Glomerular endothelial cell (primary cell): ENCODE measurements around the gene PKN1. TPM values are rescaled to one million over a fixed set of nuclear protein-coding genes. Genes with fewer than 3 reads are reported as not detected.
A peak's percentile ranks its signal among the peaks of the same experiment; 100 is the strongest.
"Not testable (repeated sequence)": the region's sequence is repeated elsewhere in the genome, so short reads cannot be mapped to it uniquely, and the experiment has no call there.

Experiments used
- DNase-seq: peaks from one replicate; pipeline ENCODE4 v3.0.0-alpha.2; 2011; ENCODE audit warnings: low read depth, low spot score; ENCODE audit errors: extremely low read depth
- total RNA-seq: library from RNA; depleted of rRNA; stranded (reverse); fragments of >200 nt; gene quantifications from 2 replicates; pipeline ENCODE4 v1.2.3, GENCODE V29; 2015

PKN1 gene
- total RNA-seq, 1 donor from 2014 or later: 300 TPM

DNA sequence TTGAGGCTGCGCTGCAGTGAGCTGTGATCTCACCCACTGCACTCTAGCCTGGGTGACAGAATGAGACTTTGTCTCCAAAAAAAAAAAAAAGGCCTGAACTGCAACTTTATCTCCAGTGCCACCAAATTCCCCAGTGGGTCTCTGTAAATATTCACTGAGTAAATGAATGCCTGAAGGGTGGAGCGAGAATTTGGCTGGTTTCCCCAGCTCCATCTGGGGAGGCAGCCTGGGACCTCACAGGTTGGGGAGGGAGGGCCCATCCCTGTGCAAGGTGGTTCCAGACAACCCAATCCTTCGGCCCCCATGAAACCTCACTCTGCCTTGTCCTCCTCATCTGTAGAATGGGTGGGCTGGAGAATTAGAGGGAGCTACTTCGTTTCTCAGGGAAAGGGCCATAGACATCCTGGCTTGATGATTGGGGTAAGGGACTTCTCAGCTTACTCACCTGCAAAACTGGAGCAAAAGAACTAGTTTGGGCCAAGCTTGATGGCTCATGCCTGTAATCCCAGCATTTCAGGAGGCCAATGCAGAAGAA is 4.2 kb upstream of the PKN1 start:
- no peak for DNase-seq

DNA sequence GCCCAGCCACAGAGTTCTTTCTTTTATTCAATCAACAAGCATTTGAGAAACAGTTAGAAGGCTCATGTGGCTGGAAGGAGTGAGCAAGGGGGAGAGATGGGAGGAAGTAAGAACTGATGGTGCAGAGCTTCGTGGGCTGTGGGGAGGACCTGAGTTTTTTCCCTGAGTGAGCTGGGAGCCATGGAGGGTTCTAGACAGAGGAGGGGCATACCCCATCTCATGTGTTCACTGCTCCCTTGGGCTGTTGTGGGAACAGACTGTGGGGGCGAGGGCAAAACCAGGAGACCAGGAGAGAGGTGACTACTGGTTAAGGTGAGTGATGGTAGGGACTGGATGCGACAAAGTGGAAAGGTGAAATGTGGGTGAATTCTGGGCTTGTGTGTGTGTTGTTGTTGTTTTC is 2.4 kb upstream of the PKN1 start:
- DNase-seq: no peak

DNA sequence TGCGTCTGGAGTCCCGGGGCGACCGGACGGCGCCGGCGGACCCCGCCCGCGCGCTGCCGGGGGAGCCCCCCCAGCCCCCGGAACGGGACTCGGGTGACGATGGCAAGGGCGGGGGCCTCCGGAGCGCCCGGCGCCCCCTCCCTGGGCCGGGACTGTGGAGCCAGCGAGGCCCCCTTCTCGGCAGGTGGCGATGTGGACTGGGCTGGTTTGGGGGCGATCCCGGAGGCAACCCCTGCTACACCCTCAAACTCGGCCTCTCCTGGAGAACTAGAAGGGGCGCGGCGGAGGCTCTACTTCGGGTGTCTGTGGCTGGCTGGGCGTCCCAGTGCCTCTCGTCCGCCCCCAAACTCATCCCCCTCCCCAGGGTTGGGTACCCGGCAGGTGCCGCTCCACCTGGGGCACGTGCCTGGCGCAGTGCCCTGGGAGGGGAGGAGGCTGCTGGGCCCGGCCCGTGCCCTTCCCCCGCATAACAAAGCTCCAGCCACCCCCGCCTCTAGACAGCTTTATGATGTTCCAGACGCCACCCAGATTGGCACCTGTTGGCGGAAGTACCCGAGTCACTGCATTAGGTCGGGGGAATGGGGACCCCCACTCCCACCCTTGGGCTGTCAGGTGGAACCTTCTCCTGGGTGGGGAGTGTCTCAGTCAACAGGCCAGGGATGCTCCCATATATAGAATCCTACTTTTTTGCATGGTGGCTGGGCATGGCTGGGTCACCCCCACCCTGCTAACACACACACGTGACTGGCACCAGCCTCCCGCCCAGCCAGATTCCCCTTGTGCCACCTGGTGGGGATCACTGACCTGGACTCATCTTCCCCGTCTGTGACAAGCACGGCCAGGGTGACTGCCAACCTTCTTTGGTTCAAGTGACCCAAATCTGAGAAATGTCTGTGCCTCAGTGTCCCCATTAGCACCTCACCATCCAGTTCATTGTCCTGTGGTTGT is 722 bp downstream of the PKN1 start:
- no peak for DNase-seq

DNA sequence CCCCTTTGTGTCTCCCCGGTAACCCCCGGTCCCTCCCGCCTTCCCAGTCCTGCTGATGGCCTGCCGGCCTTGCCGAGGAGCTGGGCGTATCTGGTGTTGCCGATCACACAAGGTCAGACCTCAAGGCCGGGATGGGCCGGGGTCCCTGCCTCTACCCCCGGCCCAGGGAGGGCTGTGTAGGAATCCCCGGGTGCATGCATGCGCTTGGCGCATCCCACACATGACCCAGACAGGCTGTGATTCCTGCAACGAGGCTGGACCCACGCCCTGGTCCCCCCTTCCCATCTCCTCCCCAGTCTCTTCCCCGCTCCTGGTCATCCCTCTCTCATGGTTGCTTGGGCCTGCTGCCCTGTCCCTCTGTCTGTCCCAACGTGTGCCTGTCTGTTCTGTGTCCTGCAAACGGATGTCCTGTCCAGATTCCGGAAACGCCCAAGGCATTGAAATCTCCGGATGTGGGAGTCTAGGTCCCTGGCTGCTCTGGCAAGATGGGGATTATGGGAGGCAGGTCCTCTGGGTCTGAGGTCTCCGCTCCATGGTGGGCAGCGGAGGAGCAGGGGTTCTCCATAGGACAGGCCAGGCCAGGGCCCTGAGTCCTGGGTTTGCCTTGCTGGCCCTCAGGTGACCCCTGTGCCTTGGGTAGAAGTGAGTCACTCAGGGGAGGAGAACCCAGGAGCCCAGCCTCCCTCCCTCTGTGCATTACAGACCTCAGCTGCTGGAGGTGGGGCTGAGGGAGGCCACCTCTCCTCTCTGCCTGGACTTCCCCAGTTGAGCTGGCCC is 1.6 kb downstream of the PKN1 start:
- DNase-seq: peak; percentile 31

DNA sequence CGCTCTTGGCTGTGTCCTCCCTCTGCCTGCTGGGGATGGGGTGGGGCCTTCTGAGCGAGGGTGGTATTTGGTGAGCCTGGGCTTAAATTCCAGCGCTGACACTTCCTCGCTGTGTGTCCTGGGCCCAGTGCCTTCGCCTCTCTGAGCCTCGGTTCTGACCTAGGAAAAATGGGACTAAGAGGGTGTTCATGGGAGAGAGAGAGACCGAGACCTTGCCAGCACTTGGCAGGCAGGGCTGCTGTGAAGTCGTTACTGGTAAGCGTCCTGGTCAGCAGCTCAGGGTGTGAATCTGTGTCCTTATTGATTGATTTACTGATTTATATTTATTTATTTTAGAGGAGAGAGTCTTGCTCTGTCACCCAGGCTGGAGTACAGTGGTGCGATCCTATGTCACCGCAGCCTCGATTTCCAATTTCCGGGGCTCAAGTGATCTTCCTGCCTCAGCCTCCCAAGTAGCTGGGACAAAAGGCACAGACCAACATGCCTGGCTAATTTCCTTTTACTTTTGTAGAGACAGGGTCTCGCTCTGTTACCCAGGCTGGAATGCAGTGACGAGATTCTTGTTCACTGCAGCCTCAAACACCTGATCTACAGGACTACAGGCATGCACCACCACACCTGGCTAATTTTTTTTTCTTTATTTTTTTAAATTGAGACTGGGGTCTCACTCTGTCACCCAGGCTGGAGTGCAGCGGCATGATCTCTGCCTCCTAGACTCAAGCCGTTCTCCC is 2.4 kb downstream of the PKN1 start:
- DNase-seq: no peak

DNA sequence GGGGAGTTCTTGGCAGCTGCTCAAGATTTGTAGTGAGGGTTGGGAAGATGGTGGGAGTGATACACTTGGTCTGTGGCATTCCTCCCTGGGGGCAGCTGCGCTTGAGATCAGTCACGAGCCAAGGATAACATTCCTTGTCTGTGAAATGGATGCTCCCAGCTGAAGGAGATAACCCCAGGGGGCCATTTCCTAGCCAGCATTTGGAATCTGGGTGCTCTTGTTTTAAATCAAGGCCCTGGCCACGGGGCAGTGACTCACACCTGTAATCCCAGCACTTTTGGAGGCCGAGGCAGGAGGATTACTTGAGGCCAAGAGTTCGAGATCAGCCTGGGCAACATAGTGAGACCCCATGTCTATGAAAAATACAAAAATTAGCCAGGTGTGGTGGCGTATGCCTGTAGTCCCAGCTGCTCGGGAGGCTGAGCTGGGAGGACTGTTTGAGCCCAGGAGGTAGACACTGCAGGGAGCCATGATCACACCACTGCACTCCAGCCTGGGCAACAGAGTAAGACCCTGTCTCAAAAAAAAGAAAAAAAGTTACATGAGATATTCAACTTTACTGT is 4.6 kb downstream of the PKN1 start:
- DNase-seq: no peak

DNA sequence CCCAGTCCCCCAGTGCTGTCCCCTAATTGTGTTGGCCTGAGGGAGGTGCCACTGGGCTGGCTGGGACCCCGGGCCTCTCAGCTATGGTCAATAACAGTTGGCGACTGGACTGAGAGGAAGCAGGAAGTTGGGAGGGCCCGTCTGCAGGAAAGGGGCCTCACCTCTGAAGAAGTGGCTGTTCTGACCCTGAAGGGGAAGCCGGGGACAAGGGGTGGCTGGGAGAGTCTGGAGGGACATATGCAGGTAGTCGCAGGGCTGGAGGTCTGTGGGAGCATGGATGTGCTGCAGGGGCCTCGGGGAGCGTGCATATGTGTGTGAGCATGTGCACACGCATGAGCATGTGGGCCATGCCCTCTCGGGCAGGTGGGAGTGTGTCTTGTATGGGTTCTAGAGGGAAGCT is 5.9 kb downstream of the PKN1 start:
- no peak for DNase-seq

DNA sequence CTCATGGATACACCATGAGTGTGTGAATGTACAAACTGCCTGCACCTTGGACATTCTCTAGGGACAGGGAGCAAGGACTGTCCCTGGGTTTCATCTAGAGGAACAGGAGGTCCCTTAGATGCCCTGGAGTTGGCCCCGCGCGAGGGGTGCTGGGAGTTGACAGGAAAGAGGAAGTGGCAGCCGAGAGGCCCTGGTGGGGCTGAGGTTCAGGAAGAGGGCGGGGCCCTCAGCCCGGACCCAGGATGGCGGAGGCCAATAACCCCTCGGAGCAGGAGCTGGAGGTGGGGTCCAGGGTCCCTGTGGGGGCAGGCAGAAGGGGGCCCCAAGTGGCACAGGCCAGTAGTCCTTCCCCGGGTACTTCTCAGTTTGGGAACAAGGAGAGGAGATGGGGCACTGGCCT is 6.9 kb downstream of the PKN1 start:
- DNase-seq: no peak

DNA sequence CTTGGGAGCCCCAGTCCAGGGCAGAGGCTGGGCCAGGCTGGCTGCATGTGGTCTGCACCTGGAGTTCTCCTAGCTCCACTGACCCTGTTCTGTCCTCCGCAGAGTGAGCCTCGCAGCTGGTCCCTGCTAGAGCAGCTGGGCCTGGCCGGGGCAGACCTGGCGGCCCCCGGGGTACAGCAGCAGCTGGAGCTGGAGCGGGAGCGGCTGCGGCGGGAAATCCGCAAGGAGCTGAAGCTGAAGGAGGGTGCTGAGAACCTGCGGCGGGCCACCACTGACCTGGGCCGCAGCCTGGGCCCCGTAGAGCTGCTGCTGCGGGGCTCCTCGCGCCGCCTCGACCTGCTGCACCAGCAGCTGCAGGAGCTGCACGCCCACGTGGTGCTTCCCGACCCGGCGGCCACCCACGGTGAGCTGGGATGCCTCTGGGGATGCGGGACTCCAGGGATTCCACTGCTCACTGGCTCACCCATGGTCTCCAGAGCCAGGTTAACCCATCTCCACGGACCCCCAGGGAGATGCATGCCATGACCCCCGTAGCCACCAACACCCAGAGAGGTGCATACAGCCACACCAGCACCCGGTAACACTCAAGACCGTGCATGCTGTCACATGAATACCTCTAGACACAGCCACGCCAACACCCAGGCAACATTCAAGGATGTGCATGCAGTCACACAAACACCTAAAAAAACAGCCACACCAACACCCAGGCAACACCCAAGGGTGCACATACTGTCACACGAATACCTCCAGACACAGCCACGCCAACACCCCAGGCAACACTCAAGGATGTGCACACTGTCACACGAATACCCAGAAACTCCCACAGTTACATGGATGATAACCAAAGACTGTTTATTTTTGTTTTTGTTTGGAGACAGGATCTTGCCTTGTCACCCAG is 8.2 kb downstream of the PKN1 start:
- no peak for DNase-seq

DNA sequence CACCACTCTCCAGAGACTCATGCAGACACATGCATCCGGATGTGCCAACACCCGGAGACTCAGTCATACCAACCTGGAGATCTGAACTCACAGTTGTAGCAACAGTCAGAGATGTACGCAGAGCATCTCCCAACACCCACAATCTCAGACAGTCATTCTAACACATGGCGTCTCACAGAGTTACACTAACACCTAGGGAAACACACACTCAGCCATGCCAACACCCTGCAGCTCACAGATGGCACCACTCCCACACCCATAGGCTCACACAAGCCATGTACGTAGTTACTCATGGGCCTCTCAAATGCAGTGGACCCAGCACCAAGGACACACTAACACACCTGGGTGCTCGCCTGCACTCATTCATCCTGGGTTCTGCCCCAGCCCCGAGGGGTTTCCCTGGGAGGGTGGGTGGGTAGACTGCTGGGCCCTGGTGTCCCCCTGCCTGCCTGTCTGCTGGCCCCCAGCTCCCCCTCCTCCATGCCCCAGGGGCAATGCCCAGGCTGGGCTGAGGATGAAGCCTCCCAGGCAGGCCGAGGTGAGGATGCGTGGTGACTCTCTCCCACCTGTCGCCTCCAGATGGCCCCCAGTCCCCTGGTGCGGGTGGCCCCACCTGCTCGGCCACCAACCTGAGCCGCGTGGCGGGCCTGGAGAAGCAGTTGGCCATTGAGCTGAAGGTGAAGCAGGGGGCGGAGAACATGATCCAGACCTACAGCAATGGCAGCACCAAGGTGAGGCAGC is 10.0 kb downstream of the PKN1 start:
- DNase-seq: no peak

DNA sequence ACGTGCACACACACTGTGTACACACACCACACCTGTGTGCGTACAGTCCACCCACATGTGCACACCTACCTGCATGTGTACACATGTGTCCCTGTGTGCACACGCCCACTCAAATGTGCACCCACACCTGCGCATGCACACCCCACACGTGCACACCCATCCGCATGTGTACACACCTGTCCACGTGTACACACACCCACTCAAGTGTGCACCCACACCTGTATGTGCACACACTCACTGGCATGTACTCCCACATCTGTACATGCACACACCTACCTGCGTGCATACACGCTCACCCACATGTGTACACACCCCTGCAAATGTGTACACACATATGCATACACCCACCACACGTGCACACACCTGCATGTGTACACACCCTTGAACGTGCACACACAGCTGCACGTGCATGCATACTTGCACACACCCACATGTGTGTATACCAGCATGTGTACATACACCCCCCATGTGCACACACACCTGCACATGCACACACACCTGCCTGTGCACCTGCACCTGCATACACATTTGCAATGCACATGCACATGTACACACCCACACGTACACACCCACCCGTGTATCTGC is 10.6 kb downstream of the PKN1 start:
- no peak for DNase-seq

DNA sequence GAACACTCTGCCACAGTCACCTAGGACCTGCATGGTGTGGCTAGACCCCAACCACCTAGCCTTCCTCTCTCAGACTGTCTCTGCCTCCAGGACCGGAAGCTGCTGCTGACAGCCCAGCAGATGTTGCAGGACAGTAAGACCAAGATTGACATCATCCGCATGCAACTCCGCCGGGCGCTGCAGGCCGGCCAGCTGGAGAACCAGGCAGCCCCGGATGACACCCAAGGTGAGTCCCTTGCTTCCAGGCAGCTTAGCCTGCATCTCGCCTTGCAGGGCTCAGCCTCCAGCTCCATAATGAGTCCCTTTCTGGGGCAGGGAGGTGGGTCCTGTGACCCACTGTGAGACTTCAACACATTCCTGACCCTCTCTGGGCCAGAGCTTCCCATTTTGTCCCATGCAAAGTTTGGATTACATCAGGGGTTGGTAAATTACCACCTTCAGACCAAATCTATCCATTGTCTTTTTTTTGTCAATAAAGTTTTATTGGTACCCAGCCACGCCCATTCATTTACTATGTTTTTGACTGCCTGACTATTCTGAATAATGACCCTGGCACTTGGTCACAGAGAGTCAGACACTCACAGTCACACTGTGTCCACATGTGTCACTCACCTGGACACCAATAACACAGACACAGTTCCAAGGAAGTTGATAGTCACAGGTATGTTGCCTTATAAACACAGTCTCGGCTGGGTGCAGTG is 13.4 kb downstream of the PKN1 start:
- no peak for DNase-seq

DNA sequence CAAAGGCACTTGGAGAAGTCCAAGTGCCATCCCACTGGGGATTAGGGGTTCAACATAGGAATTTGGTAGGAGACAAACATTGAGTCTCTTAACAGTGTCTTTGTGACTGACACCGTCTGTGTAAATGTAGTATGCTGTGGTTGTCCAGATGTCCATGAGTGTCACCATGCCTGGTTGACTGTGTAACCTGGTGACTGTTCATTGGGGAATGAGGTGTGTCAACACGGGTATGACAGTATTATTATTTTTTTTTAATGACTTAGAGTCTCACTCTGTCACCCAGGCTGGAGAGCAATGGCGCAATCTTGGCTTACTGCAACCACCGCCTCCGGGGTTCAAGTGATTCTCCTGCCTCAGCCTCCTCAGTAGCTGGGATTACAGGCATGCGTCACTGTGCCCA is 16.2 kb downstream of the PKN1 start:
- no peak for DNase-seq

DNA sequence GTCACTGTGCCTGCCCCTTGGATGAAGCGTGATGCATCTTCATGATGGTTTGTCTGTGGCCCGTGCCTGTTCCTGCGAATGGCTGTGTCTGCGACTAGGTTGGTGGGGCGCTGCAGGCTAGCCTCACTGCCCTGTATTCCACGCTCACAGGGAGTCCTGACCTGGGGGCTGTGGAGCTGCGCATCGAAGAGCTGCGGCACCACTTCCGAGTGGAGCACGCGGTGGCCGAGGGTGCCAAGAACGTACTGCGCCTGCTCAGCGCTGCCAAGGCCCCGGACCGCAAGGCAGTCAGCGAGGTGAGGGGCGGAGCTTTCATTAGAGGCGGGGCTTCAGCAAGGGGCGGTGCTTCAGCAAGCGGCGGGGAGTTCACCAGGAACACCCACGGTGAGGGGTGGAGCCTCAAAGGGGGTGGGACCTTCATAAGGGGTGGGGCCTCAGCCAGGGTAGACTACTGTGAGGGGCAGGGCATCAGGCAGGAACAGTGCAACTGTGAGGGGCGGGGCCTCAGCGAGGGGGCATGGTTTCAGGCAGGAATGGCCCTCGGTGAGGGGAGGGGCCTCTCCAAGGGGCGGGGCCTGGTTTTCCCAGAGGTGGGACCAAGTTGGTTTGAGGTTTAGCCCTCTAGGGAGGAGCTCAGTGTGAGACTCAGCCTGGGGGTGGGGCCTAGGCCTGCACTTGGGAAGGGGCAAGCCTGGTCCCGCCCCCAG is 17.2 kb downstream of the PKN1 start:
- no peak for DNase-seq

DNA sequence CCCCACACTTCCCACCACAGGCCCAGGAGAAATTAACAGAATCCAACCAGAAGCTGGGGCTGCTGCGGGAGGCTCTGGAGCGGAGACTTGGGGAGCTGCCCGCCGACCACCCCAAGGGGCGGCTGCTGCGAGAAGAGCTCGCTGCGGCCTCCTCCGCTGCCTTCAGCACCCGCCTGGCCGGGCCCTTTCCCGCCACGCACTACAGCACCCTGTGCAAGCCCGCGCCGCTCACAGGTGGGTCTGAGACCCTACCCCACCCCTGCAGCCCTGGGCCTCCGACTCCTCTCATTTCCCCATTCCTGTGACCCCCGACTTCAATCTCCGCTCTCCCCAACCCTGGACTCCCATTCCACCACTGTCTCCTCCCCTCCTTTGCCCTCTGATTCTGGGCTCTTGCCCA is 17.8 kb downstream of the PKN1 start:
- DNase-seq: no peak

DNA sequence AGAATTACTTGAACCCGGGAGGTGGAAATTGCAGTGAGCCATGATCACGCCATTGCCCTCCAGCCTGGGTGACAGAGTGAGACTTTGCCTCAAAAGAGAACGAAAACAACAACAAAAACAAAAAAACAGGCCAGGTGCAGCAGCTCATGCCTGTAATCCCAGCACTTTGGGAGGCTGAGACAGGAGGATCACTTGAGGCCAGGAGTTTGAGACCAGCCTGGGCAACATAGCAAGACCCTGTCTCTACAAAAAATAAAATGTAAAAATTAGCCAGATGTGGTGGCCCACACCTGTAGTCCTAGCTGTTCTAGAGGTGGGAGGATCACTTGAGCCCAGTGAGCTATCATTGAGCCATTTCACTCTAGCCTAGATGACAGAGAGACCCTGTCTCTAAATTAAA is 19.2 kb downstream of the PKN1 start:
- DNase-seq: not testable (repeated sequence)

DNA sequence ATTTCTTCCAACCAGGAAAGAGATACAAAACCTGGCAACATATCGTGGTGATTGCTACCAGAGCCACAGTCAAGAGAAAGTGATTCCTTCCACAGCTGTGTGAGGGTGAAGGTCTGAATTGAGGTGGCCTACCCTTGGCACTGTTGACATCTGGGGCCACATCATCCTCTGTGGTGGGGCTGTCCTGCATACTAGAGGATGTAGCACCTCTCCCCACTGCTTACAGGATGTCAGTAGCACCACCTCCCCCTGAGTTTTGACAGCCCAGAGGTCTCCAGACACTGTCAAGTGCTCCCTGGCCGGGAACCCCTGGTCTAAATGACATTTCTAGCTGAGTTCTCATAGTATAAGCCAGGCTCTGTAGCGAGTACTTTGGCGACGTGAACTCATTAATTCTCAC is 26.6 kb downstream of the PKN1 start:
- DNase-seq: no peak
